PC-3 (cell line): ENCODE data around the gene HLA-DRA.

Experiments
- CTCF ChIP-seq: fragments of 300-600 bp; sonication (generic); conservative IDR thresholded peaks from 2 replicates; pipeline ENCODE4 v1.5.1; 2017; ENCODE audit warnings: antibody characterized with exemption, low read depth, mild to moderate bottlenecking, low read length
- EZH2phosphoT487 ChIP-seq: fragments of 300-600 bp; sonication (generic); IDR thresholded peaks from 2 replicates; pipeline ENCODE4 v1.6.1; 2018; ENCODE audit warnings: mild to moderate bottlenecking, antibody characterized with exemption, low read length, borderline replicate concordance

- TF ChIP-seq CTCF = no peak
- TF ChIP-seq EZH2phosphoT487 = no peak
Observed at GRCh38 chr6:32462609-32463008, 22.9 kb downstream of the HLA-DRA start.
